HCT116 (cell line): ENCODE data around the gene TUBB4B. TPM values are rescaled to one million over a fixed set of nuclear protein-coding genes. Genes with fewer than 3 reads are reported as not detected.

Experiments
- ATAC-seq: fragments of 200-7000 bp; cut with Tn5 transposase; 2 replicates; pipeline ENCODE4 v1.9.1; 2020; ENCODE audit warnings: mild to moderate bottlenecking, moderate library complexity
- BruUV-seq: library from RNA; stranded (reverse); fragments of 400-500 nt; replicated peaks from 2 replicates; lab custom pipeline; 2021; lab: Mats Ljungman, UMichigan
- CTCF ChIA-PET: fragments of 300-600 bp; sonication (Branson Sonifier 250); formaldehyde crosslinking; loops from one replicate; lab custom pipeline; 2021; ENCODE audit warnings: antibody characterized with exemption; lab: Charles Lee
- POLR2A ChIA-PET: fragments of 300-600, 350-600 bp; sonication (Branson Sonifier 250); formaldehyde crosslinking; loops from one replicate; lab custom pipeline; 2021; ENCODE audit warnings: antibody characterized with exemption; lab: Charles Lee
- RAD21 ChIA-PET, 2 experiments: fragments of 300-600 bp; sonication (Branson Sonifier 250); formaldehyde crosslinking; loops; one replicate each; lab custom pipeline; 2023; ENCODE audit warnings: low total read pairs in 2 of 2; ENCODE audit not compliant: uncharacterized antibody in 2 of 2, unreplicated experiment in 2 of 2, low non-redundant PET in 1 of 2; lab: Charles Lee
- DNase-seq: peaks from one replicate; pipeline ENCODE4 v3.0.0-alpha.2; 2010; ENCODE audit warnings: low read depth, low spot score
- H2AFZ ChIP-seq: fragments of 200-600 bp; shearing (Covaris generic), sonication (generic); 2 replicates; pipeline ENCODE4 v1.6.1; 2017; ENCODE audit warnings: low read depth, mixed run types, mixed read lengths, antibody characterized with exemption, low read length; ENCODE audit not compliant: poor library complexity, severe bottlenecking
- H3K27ac ChIP-seq: 2 replicates; pipeline ENCODE4 v1.5.1; 2012; ENCODE audit warnings: low read depth, low read length
- H3K27me3 ChIP-seq: fragments of 200-600 bp; sonication (generic); 2 replicates; pipeline ENCODE4 v1.6.1; 2016; ENCODE audit warnings: mixed run types, low read length, mixed read lengths; ENCODE audit not compliant: insufficient read depth
- H3K36me3 ChIP-seq, 2 experiments: fragments of 200-500 bp in 1 of 2; fragments of 200-600 bp in 1 of 2; sonication (Bioruptor generic) in 1 of 2; sonication (generic) in 1 of 2; 2 replicates each; pipeline versions ENCODE4 v1.5.1 to v1.6.1; 2014 to 2016; ENCODE audit warnings: low read length in 2 of 2, inconsistent platforms in 1 of 2, mixed read lengths in 1 of 2, mixed run types in 1 of 2; ENCODE audit not compliant: insufficient read depth in 2 of 2, control insufficient read depth in 1 of 2
- H3K4me1 ChIP-seq, 2 experiments: fragments of 200-600 bp in 1 of 2; sonication (generic) in 1 of 2; 2 replicates each; pipeline versions ENCODE4 v1.5.1 to v1.6.1; 2012 to 2017; ENCODE audit warnings: low read length in 2 of 2, inconsistent platforms in 1 of 2, mild to moderate bottlenecking in 1 of 2, mixed read lengths in 1 of 2, mixed run types in 1 of 2, moderate library complexity in 1 of 2; ENCODE audit not compliant: insufficient read depth in 2 of 2, control insufficient read depth in 1 of 2
- H3K4me2 ChIP-seq: fragments of 200-600 bp; sonication (generic); 2 replicates; pipeline ENCODE4 v1.6.1; 2017; ENCODE audit warnings: mixed run types, low read length, mixed read lengths
- H3K4me3 ChIP-seq, 2 experiments: fragments of 200-600 bp in 1 of 2; sonication (generic) in 1 of 2; replicated peaks in 1 of 2; 2 replicates each; pipeline ENCODE4 v1.5.1; 2011 to 2016; ENCODE audit warnings: low read length in 2 of 2, control low read depth in 1 of 2, low read depth in 1 of 2, mild to moderate bottlenecking in 1 of 2, mixed read lengths in 1 of 2, mixed run types in 1 of 2
- H3K79me2 ChIP-seq: fragments of 200-600 bp; sonication (generic); 2 replicates; pipeline ENCODE4 v1.6.1; 2017; ENCODE audit warnings: mild to moderate bottlenecking, mixed run types, low read length, moderate library complexity, mixed read lengths; ENCODE audit not compliant: insufficient read depth
- H3K9ac ChIP-seq: fragments of 200-600 bp; sonication (generic); 2 replicates; pipeline ENCODE4 v1.6.1; 2016; ENCODE audit warnings: low read length, mixed read lengths
- H3K9me2 ChIP-seq: fragments of 200-600 bp; sonication (generic), shearing (Covaris generic); 2 replicates; pipeline ENCODE4 v1.6.1; 2017; ENCODE audit warnings: mixed run types, mild to moderate bottlenecking, moderate library complexity; ENCODE audit not compliant: insufficient read depth
- H3K9me3 ChIP-seq, 2 experiments: fragments of 200-500 bp in 1 of 2; fragments of 200-600 bp in 1 of 2; sonication (Bioruptor generic) in 1 of 2; sonication (generic) in 1 of 2; 2 replicates each; pipeline ENCODE4 v1.6.1; 2014 to 2017; ENCODE audit warnings: low read length in 2 of 2, mixed read lengths in 2 of 2, inconsistent platforms in 1 of 2, low read depth in 1 of 2, mild to moderate bottlenecking in 1 of 2, mixed run types in 1 of 2, moderate library complexity in 1 of 2; ENCODE audit not compliant: control insufficient read depth in 1 of 2, insufficient read depth in 1 of 2
- H4K20me1 ChIP-seq: fragments of 200-600 bp; sonication (generic), shearing (Covaris generic); 2 replicates; pipeline ENCODE4 v1.6.1; 2017; ENCODE audit warnings: mixed run types, mild to moderate bottlenecking, moderate library complexity; ENCODE audit not compliant: insufficient read depth
- ATF3 ChIP-seq: IDR thresholded peaks from 2 replicates; pipeline ENCODE4 v1.6.1; 2012
- CEBPB ChIP-seq: IDR thresholded peaks from 2 replicates; pipeline ENCODE4 v1.6.1; 2012; ENCODE audit warnings: low read depth
- ELF1 ChIP-seq: IDR thresholded peaks from 2 replicates; pipeline ENCODE4 v1.6.1; 2012; ENCODE audit warnings: low read depth, borderline replicate concordance
- EZH2 ChIP-seq: fragments of 200-600 bp; sonication (generic); IDR thresholded peaks from 2 replicates; pipeline ENCODE4 v1.6.1; 2017; ENCODE audit warnings: antibody characterized with exemption, mixed run types
- EZH2phosphoT487 ChIP-seq: fragments of 200-600 bp; IDR thresholded peaks from 2 replicates; pipeline ENCODE4 v1.6.1; 2018; ENCODE audit warnings: antibody characterized with exemption, borderline replicate concordance
- JUND ChIP-seq: IDR thresholded peaks from 2 replicates; pipeline ENCODE4 v1.6.1; 2012
- POLR2AphosphoS5 ChIP-seq: IDR thresholded peaks from 2 replicates; pipeline ENCODE4 v1.6.1; 2011; ENCODE audit warnings: mild to moderate bottlenecking, low read depth, low read length, moderate library complexity
- RAD21 ChIP-seq: IDR thresholded peaks from 2 replicates; pipeline ENCODE4 v1.6.1; 2012; ENCODE audit warnings: low read depth, mild to moderate bottlenecking
- REST ChIP-seq: IDR thresholded peaks from 2 replicates; pipeline ENCODE4 v1.6.1; 2012; ENCODE audit warnings: low read depth
- ZBTB33 ChIP-seq: IDR thresholded peaks from 2 replicates; pipeline ENCODE4 v1.6.1; 2011; ENCODE audit warnings: mild to moderate bottlenecking, low read length, moderate library complexity; ENCODE audit not compliant: insufficient replicate concordance; ENCODE audit errors: extremely low read depth
- ZNF274 ChIP-seq: fragments of 200-500 bp; sonication (Bioruptor generic); IDR thresholded peaks from 2 replicates; pipeline ENCODE4 v1.6.1; 2014; ENCODE audit warnings: mild to moderate bottlenecking, low read depth, low read length, inconsistent platforms
- intact Hi-C: fragments of 100-400 bp; cut with micrococcal nuclease; formaldehyde crosslinking; loops from 2 replicates; pipeline ENCODE4 v1.10.0; 2022
- total RNA-seq: library from RNA; stranded (reverse); gene quantifications from one replicate; pipeline ENCODE4 v1.2.1, GENCODE V29; 2021; ENCODE audit not compliant: unreplicated experiment

The TUBB4B gene
- total RNA-seq, 1 experiment from 2014 or later = 502 TPM

- Histone ChIP-seq H3K27me3 (no peaks in the 10 kb centered on the region), H3K4me2 (peak overlapping the region; percentile 79), H3K36me3 (peaks cover 11 to 14% of the 10 kb centered on the region in 2 experiments), H3K79me2 (peaks cover 31% of the 10 kb centered on the region), H3K9me2 (no peaks in the 10 kb centered on the region), H3K9ac (peak overlapping the region; percentile 32; the same call in 1 of the 2 replicates), H2AFZ (no peak overlapping the region), H4K20me1 (peaks cover 14% of the 10 kb centered on the region; the same call in 1 of the 2 replicates), H3K9me3 (no peaks in the 10 kb centered on the region), H3K4me1 (peaks cover 31 to 51% of the 10 kb centered on the region in 2 experiments), H3K4me3 (no peak overlapping the region), H3K27ac (peak overlapping the region; percentile 47; the same call in 1 of the 2 replicates)
- no TSS peak for BruUV-seq
- RAD21 ChIA-PET = interaction anchor here in 1 of 2 experiments (0.6 kb wide), 1 partner anchor 19 kb away, joined by 4 read pairs; no protein-coding TSS in a partner anchor
- DNase-seq = no peak
- no peak for TF ChIP-seq JUND
- TF ChIP-seq CEBPB = no peak
- no peak for TF ChIP-seq EZH2
- TF ChIP-seq ATF3 = no peak
- no peak for TF ChIP-seq EZH2phosphoT487
- no peak for TF ChIP-seq ELF1
- TF ChIP-seq REST = no peak
- TF ChIP-seq RAD21 = no peak
- TF ChIP-seq ZBTB33 = no peak
- TF ChIP-seq POLR2AphosphoS5 = no peak
- no peak for TF ChIP-seq ZNF274
- CTCF ChIA-PET = interaction anchor here (1.1 to 2.8 kb wide), 3 partner anchors 12 to 24 kb away, joined by 5 to 43 read pairs (median 11); partner anchors contain the start of genes CYSRT1 and RNF224
- POLR2A ChIA-PET = interaction anchor here (0.8 to 1.3 kb wide), 2 partner anchors 15 to 118 kb away, joined by 3 to 4 read pairs; no protein-coding TSS in a partner anchor
- ATAC-seq = no peak
- intact Hi-C loops = no loop called here
Observed at GRCh38 chr9:137237759-137238726, 3.0 kb upstream of the TUBB4B start.
